ENCODE measurements around the gene DUSP15. TPM values are rescaled to one million over a fixed set of nuclear protein-coding genes. Genes with fewer than 3 reads are reported as not detected.

The DUSP15 gene
- total and polyA plus RNA-seq, 2 of the 8 experiments (the other 6 are each of a cell fraction or from before 2014, with no cell fraction given), result 0.91 to 3.2 TPM

GRCh38 chr20:31837896-31838397 is 32.4 kb downstream of the DUSP15 start:
- FAIRE-seq (no peak), DNase-seq (ENCODE audit: low read depth in 1 of 2, low spot score in 2 of 2) (no peak)
- no peak overlapping the region for H4K8ac ChIP-seq (ENCODE audit: extremely low read depth, insufficient read depth, low read length)
- H4K91ac ChIP-seq (replicated peaks; ENCODE audit: insufficient read length, low read length), result peak overlapping the region; percentile 12
- no peak overlapping the region for H3K4ac ChIP-seq (replicated peaks; ENCODE audit: insufficient read length, low read depth, low read length)
- 84% methylated on average over 3 of the region's 3 CpGs; no CpG with 5 or more reads in 1 of the 2 experiments for WGBS, 2 experiments (ENCODE audit: extremely low coverage in 1 of 2, insufficient coverage in 1 of 2, insufficient read length in 1 of 2, insufficient replicate concordance in 2 of 2, low coverage in 1 of 2, low lambda C conversion rate in 2 of 2, missing lambda C conversion rate in 1 of 2)
- H2BK12ac ChIP-seq (ENCODE audit: low read depth, low read length), result no peak overlapping the region
- H2BK5ac ChIP-seq (ENCODE audit: low read depth, low read length), result no peak overlapping the region
- no peaks in the 10 kb centered on the region for H4K20me1 ChIP-seq (replicated peaks in 1 of 2; ENCODE audit: control insufficient read depth in 1 of 2, insufficient read depth in 2 of 2, low read length in 2 of 2)
- no peak overlapping the region for H3K27ac ChIP-seq (ENCODE audit: low read depth, low read length)
- no peak overlapping the region for H3K23ac ChIP-seq (ENCODE audit: insufficient read length)
- H3K18ac ChIP-seq (ENCODE audit: extremely low read depth, low read length), result no peak overlapping the region
- no peaks in the 10 kb centered on the region for H3K36me3 ChIP-seq (ENCODE audit: control insufficient read depth in 2 of 4, insufficient read depth in 4 of 4, low read length in 3 of 4)
- peaks cover 4 to 33% (median 30%) of the 10 kb centered on the region in 4 experiments for H3K4me1 ChIP-seq (replicated peaks in 1 of 4; ENCODE audit: control insufficient read depth in 3 of 4, insufficient read depth in 4 of 4, low read length in 3 of 4)
- POLR2A ChIA-PET (ENCODE audit: partially characterized antibody), result no interaction called here
- no peak overlapping the region for H3K4me2 ChIP-seq (ENCODE audit: insufficient read depth in 1 of 2, low read depth in 2 of 2, low read length in 2 of 2)
- peak overlapping the region; percentile 16; the same call in 1 of the 2 replicates for H2AK5ac ChIP-seq (ENCODE audit: low read depth, low read length)
- no peaks in the 10 kb centered on the region for H3K9me3 ChIP-seq (ENCODE audit: insufficient read depth in 2 of 2, low read depth in 1 of 2, low read length in 1 of 2)
- H2BK20ac ChIP-seq (ENCODE audit: low read length), result peak overlapping the region; percentile 94
- H3K14ac ChIP-seq (ENCODE audit: insufficient read length), result no peak overlapping the region
- H3K56ac ChIP-seq (replicated peaks; ENCODE audit: insufficient read length, low read depth, low read length), result no peak overlapping the region
- no peak overlapping the region for H2BK15ac ChIP-seq (ENCODE audit: low read length)
- no peak overlapping the region for H3K9ac ChIP-seq (replicated peaks in 1 of 4; ENCODE audit: extremely low read depth in 1 of 4, low read depth in 3 of 4, low read length in 3 of 4)
- no peak overlapping the region for H2BK120ac ChIP-seq (replicated peaks; ENCODE audit: low read depth, low read length)
- H4K5ac ChIP-seq (ENCODE audit: insufficient read length, low read depth, low read length), result no peak overlapping the region
- peak overlapping the region; percentile 64; the same call in 1 of the 2 replicates for H2AFZ ChIP-seq (ENCODE audit: low read length)
- H3K79me2 ChIP-seq (ENCODE audit: control insufficient read depth in 1 of 2, insufficient read depth in 2 of 2, low read length in 2 of 2), result no peaks in the 10 kb centered on the region
- no peak for TF ChIP-seq CBX5 (IDR thresholded peaks at IDR 0.05; ENCODE audit: low read depth, low read length)
- TF ChIP-seq ASH2L (IDR thresholded peaks at IDR 0.05; ENCODE audit: low read length), result no peak
- TF ChIP-seq GTF2F1 (IDR thresholded peaks at IDR 0.05; ENCODE audit: borderline replicate concordance, low read depth, low read length), result no peak
- no peak for TF ChIP-seq BACH1 (IDR thresholded peaks at IDR 0.05; ENCODE audit: low read length)
- 0 out of 2 replicates have a peak, but pooled peaks have one; percentile 23 for TF ChIP-seq JUND (IDR thresholded peaks at IDR 0.05; ENCODE audit: low read length)
- TF ChIP-seq, protein P1, sequence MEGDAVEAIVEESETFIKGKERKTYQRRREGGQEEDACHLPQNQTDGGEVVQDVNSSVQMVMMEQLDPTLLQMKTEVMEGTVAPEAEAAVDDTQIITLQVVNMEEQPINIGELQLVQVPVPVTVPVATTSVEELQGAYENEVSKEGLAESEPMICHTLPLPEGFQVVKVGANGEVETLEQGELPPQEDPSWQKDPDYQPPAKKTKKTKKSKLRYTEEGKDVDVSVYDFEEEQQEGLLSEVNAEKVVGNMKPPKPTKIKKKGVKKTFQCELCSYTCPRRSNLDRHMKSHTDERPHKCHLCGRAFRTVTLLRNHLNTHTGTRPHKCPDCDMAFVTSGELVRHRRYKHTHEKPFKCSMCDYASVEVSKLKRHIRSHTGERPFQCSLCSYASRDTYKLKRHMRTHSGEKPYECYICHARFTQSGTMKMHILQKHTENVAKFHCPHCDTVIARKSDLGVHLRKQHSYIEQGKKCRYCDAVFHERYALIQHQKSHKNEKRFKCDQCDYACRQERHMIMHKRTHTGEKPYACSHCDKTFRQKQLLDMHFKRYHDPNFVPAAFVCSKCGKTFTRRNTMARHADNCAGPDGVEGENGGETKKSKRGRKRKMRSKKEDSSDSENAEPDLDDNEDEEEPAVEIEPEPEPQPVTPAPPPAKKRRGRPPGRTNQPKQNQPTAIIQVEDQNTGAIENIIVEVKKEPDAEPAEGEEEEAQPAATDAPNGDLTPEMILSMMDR (IDR thresholded peaks at IDR 0.05; ENCODE audit: control extremely low read depth in 1 of 3, insufficient read depth in 1 of 3, low read depth in 1 of 3, low read length in 3 of 3), result no peak
- TF ChIP-seq, protein P2, sequence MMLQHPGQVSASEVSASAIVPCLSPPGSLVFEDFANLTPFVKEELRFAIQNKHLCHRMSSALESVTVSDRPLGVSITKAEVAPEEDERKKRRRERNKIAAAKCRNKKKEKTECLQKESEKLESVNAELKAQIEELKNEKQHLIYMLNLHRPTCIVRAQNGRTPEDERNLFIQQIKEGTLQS (IDR thresholded peaks at IDR 0.05; ENCODE audit: insufficient read depth, low read depth, low read length), result no peak
- H3K27me3 ChIP-seq (replicated peaks in 1 of 4; ENCODE audit: control insufficient read depth in 3 of 4, extremely low read depth in 1 of 4, insufficient read depth in 3 of 4, low read length in 3 of 4), result no peaks in the 10 kb centered on the region
- H3K23me2 ChIP-seq (ENCODE audit: low read depth, low read length), result no peaks in the 10 kb centered on the region
- no peak overlapping the region for H3K4me3 ChIP-seq (ENCODE audit: extremely low read depth in 1 of 4, insufficient read depth in 2 of 4, low read depth in 3 of 4, low read length in 4 of 4)
- H3K79me1 ChIP-seq (ENCODE audit: low read depth, low read length), result no peaks in the 10 kb centered on the region
- CTCF ChIA-PET (ENCODE audit: partially characterized antibody), result interaction anchor here (0.6 to 7.3 kb wide), 15 partner anchors 9 to 193 kb away, joined by 3 to 111 read pairs (median 3); partner anchors contain the start of gene PDRG1

Measured in H1 (cell line).